NAMALWA (cell line): ENCODE data around the gene CNTN4.
"Not testable (repeated sequence)": the region's sequence is repeated elsewhere in the genome, so short reads cannot be mapped to it uniquely, and the experiment has no call there.

ENCODE experiments used
- DNase-seq: peaks from one replicate; pipeline ENCODE4 v3.0.0-alpha.2; 2015; ENCODE audit warnings: low spot score

The CNTN4 gene

DNA sequence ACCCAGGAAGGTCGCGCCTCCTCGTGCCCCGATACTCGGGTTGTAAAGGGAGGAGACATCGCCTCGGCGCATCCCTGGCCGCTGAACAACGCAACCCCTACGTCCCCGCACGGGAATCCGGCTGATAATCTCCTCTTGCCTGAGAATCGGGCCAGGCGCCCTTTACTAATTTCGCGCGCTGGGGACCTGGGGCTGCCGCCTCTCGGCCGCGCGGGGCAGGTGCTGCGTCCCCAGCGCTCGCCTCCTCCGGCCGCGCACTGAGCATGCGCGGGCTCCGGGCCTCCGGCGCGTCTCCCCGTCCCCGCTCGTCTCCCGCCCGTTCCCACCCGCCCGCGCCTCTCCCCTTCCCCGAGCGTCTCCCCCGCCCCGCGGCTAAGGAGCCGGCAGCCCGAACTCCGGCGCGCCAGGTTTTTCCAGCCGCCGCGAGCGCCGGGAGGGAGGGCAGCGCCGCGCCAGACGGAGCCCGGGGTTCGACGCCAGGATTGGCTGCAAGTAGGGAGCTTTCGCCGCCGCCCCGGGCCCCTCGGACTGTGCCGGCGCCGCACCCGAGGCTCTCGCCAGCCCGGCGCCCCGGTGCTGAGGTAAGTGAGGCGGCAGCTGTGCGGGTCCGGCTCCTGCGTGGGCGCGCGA, at the start of gene CNTN4:
TSS of gene CNTN4 (plus strand) at position 469 of the 630 bp plus-strand sequence.
- no peak for DNase-seq

DNA sequence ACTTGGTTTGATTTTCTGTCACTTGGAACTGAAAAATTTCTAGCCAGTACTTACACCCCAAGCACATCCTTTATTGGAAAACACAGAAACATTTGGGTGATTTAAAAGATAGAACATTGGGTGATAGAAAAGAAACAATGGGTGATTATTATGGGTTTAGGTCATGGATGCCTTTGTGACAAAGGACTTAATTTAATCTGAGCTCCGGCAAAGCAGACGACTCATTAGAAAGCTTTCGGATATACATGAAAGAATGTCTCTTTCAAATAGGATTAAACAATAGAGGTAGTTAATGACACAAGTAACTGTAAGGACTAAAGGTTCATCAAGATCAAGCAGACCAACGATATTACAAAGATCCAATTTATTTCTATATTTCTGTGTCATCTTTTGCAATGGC, 37.3 kb upstream of the CNTN4 start:
- no peak for DNase-seq

DNA sequence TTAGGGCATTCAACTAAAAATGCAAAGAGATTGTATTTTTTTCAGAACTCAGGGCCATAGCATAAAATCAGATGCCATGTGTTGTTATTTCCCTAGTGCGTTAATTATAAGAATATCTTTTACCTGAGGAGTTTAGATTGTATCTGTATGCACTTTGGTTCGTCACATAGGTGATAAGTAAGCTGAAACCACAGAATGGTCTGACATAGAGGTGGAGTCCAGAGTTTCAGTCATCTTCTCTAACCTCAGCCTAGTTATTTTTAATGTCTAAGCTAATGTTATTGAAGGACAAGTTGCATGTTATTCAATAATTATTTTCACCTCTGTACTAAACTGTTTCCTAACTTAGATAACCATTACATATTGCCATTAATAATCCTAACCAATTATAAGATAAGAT, 27.1 kb upstream of the CNTN4 start:
- DNase-seq, result no peak

DNA sequence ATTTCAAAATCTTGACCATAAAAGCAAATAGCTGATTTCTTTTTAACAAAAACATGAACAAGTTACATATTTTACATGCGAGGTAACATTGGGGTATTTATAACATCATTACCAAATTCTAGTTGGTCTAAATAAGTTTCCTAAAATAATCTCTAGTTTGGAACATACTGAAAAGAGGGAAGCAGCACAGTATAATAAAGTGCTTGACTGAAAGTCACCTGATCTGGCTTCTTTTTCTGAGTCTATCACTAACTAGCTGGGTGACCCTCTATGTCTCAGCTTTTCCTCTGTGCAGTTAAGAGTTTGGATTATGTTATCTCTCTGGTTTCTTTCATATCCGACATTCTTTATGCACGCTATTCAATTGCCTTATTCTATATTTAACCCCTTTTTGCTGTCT, 19.8 kb upstream of the CNTN4 start:
- DNase-seq, result no peak

DNA sequence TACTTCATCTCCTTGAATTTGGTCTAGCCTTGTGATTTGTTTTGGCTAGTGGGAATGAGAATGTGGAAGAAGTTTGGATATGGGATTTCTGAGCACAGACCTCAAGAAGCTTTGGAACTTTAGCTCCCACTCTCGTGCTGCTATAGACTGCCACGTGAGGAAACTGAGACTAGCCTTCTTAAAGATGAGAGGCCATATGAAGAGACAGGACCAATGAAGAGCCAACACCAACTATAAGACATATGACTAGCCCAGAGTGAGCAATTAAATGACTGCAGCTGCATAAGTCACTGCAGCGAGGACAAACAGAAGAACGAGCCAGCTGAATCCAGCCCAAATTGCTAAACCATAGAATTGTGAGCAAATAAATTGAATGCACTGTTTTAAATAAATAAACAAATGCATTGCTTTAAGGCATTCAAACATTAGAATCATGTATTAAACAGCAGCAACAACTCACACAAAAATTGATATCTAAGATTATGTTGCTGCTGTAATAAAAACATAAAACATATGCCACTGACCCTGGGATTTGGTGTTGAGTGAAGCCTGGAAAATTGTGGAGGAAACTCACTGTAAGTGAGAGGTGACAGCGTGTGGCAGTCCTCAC, 15.7 kb upstream of the CNTN4 start:
- no peak for DNase-seq

DNA sequence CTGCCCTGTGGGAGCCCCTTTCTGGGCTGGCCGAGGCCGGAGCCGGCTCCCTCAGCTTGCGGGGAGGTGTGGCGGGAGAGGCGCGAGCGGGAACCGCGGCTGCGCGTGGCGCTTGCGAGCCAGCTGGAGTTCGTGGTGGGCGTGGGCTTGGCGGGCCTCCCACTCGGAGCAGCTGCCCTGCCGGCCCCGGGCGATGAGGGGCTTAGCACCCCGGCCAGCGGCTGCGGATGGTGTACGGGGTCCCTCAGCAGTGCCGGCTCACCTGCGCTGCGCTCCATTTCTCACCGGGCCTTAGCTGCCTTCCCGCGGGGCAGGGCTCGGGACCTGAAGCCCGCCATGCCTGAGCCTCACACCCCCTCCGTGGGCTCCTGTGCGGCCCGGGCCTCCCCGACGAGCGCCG, 15.1 kb upstream of the CNTN4 start:
- DNase-seq, result not testable (repeated sequence)

DNA sequence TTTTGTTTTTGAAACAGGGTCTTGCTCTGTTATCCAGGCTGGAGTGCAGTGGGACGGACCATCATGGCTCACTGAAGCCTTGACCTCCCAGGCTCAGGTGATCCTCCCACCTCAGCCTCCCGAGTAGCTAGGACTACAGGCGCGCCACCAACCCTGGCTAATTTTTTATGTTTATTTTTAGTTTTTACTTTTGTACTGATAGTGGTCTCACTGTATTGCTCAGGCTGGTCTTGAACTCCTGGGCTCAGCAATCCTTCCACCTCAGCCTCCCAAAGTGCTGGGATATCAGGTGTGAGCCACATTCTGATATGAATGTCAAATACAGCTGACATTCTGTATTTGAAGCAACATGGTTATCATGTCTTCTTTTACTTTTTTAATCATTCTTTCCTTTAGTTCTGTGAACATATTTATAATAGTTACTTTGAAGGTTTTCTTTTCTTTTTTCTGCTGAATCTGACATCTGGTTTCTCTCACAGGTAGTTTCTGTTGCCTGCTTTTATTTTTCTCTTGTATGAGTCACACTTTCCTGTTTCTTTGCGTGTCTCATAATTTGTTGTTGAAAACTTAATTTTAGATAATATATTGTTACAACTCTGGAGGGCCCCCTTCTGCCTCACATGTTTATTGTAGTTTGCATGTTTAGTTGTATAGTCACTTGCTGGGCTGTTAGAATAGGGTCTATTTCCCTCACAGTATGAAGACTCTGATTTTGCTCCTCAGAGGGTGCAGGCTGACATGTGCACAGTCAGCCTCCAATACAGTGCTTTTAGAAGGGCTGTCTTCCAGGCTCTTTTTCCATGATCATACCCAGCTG, 8.4 kb upstream of the CNTN4 start:
- DNase-seq, result no peak

DNA sequence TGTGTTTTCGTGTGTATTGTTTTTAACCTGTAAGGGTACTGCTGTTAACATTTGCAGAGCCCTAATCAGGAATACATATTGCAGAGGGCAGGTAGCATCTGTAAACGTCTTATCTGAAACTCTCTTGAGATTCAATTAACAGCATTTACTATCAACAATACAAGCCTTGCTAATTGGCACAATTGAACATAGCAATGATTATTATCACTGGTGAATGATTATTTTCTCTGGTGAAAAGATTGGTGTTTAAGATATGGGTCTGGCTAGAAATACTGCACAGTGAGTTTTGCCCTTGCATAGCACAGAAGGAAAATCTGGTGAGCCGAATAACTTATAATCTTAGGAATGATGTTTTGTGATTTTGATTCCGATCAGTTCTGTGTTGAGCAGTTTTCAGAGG, 5.9 kb upstream of the CNTN4 start:
- DNase-seq, result no peak

DNA sequence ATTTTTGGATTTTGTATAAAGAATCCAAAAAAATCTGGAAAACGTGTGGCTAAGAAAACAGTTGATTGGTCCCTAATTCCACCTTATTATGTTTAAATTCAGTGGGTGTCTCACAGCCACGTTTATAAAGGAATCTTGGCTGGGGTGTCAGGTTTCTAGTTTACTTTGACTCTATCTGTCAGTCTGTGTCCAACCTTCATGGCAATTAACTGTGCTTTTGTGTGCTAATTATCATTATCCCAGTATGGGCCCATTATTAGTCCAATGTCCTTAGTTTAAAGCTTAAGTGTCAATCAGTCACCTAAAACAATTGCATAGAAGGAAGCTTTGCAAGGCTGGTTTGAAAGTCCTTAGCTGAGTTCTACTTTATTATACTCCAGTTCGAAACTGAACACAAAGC, 3.7 kb upstream of the CNTN4 start:
- DNase-seq, result no peak

DNA sequence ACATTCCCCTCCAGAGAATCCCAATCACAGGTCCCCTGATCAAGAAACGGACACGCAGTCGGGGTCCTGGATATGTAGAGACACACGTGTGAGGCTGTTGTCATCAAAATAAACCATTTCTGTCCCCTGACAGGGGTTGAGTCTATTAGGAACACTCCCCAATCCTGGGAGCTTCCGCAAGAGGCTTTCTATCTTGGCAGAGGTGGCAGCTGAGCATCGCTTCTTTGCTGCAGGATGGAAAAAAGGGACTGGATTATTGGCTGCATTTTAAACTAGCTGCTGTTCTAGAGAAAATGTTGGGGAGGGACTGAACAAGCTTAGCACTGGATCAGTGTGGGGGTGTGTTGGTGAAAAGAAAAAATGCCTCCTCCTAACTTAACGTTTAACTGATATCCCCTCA, 2.5 kb upstream of the CNTN4 start:
- no peak for DNase-seq

DNA sequence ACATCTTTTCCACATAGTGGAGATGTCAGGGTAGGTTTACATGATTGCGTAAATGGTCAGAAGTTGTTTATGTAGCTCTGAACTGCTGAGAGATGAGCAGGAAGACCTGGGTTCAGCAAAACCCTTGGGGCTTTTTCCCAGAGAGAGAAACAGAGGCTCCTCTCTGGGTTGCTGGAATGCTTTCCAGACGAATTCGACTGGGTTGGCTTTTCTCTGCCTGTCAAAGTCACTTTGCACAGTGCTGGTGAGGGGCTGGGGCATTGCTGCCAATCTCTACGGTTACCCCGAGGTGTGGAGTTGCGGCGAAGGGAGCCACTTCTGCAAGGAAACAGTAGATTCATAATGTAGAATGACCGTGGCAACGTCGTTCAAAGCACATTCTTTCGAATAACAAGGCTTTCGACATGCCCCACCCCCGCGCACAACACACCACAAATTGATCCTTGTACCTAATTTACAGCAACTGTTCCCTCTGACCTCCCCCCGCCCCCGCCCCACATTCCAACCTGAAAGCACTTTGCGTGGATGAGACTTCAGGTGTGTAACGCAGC, 950 bp upstream of the CNTN4 start:
- DNase-seq, result no peak

DNA sequence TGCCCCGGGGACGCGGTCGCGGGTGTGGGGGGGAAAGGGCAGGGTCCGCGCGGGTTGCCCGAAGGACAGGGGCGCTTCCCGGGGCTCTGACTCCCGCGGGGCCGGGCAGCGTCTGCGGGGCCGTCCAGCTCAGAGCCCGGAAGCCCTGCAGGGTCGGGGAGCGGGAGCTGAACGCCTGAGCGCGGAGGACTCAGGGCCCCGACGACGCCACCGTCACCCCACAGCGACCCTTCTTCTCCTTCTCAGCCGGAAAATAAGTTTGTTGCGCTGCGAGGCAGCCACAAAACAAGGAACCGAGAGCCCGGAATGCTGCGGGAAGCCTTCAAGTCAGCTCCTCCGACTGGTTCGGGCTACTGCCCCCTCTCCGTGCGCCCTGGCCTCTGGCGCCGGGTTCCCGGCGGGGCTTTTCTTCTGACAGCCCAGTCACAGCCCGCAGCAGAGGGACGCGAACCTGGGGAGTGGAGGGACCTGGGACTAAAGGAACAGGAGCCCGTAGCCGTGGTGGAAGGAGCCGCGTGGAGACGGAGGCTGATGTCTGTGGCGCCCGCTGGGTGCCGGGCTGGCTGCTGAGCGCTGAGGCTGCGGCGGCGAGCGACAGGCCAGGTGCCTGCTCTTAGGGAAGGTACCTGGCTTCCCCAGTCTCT, 484 bp downstream of the CNTN4 start:
- no peak for DNase-seq

DNA sequence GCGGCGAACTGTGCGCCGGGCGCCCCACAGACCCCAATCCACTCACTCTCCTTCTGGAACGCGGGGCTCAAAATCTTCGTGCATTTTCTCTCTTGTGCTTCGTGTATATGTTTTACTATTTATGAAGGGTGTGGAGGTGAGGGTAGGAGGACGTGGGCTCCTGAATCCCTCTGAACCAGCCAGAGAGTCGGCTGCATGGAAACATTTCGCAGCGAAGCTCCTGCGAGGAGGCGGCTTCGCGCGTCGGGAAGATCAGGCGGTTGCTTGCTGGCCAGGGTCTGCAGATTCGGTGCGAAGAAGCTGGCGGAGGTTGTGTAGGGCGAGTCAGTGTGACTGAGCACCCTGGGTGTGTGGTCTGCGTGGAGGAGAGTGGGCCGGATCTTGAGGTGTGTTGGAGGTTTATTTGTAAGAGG, 1.1 kb downstream of the CNTN4 start:
- no peak for DNase-seq

DNA sequence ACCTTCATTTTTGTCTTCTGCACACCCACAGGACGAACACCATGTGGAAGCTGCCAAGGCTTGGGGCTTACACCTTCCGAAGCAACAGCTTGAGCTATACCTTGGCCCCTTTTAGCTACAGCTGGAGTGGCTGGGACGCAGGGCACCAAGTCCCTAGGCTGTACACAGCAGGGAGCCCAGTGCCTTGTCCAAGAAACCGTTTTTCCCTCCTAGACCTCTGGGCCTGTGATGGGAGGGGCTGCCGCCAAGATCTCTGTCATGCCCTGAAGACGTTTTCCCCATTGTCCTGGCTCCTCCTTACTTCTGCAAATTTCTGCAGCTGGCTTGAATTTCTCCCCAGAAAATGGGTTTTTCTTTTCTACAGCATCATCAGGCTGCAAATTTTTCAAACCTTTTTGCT, 7.8 kb downstream of the CNTN4 start:
- DNase-seq, result no peak

DNA sequence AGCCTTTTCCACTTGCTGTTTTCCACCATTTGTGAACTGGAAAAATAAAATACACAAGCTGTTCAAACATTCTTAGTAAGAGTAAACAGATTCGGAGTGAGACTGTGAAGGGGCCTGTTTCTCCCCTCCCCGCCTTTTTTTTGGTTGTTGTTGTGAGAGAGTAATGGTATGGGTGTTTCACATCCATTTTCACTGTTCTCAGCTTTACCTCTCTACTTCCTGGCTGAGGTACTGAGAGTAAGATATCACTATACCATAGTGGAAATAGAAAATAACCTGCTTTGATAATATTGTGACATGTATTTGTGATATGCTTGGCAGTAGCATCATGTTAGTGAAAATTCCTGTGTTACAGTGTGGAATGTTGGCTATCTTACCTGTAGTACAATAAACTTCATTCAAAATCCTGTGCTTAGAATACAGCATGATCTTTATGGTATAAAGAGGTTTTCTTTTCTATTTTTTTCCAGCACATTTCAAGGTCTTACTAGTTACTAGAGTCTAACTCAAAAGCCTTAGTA, 12.0 kb downstream of the CNTN4 start:
- DNase-seq, result no peak

DNA sequence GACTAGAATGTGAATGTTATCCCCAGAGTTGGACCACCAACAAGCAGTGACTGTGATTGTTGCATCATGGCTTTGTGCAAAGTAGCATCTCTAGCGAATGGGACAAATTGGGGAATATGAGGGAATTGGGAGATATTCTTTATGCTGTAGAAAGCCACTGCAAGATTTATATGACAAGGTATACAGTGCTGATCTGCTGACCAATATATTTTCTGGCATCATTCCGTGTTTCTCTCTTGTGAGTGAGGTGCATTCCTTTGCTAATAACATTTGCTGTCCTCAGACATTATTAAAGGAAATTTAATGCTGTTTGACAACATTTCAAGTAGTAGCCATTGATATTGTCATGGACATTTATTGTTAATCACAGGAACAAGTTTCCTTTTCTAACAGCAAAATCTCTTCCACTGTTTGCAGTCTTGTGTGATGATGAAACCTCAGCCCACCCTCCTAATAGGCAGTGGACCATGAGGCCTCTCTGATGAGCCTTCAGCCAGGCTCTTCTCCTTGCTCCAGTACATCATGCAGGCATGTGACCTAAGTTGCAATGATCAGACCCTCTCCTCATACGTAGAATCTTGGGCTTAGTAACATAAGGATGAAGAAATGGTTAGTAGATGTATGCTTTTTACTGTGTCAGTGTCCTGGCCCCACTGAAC, 16.1 kb downstream of the CNTN4 start:
- no peak for DNase-seq

DNA sequence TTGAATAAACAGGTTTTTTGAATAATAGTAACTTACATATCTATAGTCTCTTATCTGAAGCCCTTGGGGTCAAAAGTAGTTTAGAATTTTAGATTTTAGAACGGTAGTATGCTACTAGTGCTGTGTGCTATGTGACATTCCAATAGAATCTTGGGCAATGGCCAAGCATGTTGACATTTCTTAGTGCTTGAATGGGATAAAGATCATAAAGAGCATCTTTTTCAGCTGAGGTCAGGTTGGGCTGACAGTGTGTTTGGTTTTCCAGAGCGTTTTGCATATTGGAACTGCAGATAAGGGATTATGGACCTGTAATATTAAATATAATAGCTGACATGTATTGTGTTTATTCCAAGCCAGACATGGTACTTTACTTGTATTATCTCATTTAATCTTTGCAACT, 32.1 kb downstream of the CNTN4 start:
- DNase-seq, result no peak

DNA sequence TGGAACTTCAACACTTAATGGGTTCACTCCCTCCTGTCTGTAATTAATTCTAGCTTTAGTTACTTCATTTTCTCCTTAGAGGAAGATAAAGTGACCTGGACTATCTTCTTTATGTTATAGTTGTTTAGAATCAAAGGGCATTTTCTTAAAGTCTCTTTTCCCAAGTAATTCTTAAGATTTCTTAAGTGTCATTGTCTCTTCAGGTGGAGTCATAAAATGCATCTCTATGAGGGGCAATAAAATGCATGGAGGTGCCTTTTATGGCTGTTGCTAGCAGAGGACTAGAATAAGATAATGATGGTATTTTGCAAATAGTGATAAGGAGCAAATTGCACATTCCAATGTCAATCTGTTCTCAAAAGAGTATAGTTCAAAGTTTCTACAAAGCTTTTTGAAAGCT, 34.5 kb downstream of the CNTN4 start:
- no peak for DNase-seq

DNA sequence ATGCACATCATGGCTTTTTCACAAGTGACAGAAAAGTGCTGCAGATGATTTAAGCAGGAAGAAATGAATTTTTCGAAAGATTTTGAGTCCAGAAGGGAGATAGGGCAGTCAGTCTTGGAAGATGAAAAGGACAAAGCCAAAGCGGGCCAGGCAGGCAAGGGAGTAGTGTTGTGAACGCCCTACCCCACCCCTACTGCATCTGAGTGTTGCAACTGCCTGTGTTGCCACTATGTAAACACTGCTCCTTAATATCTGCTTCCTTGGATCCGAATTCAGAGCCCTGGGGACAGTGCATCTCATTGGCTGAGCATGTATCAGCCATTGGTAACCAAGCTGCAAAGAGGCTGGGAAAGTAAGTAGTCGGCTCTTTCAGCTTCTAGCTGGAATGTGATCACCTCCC, 39.0 kb downstream of the CNTN4 start:
- DNase-seq, result no peak

DNA sequence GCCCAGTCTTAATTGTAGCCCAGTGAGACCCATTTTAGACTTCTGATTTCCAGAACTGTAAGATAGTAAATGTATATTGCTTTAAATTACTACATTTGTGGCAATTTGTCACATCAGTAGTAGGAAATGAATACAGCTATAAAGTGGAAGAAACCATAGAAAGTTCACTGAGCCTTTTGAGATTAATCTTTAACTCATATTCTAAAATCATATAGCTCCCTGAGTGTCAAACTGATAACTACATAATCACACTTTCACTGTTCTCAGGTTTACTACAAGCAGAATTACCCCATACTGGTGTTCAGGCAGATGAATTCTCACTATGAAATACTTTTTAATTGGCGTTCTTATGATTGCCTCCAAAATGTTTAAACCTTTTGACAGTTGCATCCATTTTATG, 42.8 kb downstream of the CNTN4 start:
- DNase-seq, result no peak

DNA sequence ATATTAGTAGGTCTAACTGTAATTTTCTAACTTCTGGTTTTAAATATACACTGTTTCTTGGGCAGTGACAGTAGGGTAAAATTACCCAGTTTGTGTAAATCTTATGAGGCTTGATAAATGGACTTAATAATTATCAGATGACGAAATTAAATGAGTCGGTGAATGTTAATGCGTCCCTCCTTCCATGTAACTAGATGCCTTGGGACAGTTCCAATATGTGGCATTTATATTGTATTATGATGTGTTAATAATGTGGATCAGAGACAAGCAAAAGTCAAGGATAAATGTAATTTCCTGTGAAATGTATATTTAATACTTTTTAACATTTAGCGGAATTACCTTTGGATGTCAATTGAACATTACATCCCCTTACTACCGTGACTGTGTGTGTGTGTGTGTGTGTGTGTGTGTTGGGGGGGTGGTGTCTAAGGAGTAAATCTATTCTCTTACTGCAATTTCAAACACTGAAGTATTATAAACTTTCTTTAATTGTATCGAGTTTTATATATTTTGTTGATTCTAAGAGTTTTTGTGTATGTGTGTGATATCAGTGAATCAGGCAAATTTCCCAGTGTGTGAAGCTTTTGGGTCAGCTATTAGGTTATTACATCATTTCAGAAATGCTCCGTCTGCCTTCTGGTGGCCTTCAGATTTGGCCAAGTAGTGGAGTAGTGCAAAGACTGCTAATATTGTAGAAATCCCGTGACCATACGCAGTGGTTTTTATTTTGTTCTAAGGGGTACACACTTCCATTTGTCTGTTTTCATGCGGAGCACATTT, 50.1 kb downstream of the CNTN4 start:
- DNase-seq, result no peak
